KOPT-K1 (cell line): Measurements from ENCODE around the gene KRT15.

ENCODE experiments used
- H3K27ac ChIP-seq: fragments of 200-600 bp; sonication (generic); 2 replicates; pipeline ENCODE4 v1.5.1; 2016; ENCODE audit warnings: antibody characterized with exemption, mild to moderate bottlenecking, low read depth, low read length; ENCODE audit not compliant: poor library complexity, severe bottlenecking
- H3K36me3 ChIP-seq: fragments of 200-600 bp; sonication (generic); 2 replicates; pipeline ENCODE4 v1.5.1; 2017; ENCODE audit warnings: antibody characterized with exemption, mild to moderate bottlenecking, low read length, moderate library complexity; ENCODE audit not compliant: insufficient read depth
- H3K9me3 ChIP-seq: fragments of 200-600 bp; sonication (generic); 2 replicates; pipeline ENCODE4 v1.5.1; 2017; ENCODE audit warnings: antibody characterized with exemption, low read length, mild to moderate bottlenecking; ENCODE audit not compliant: insufficient read depth, poor library complexity, severe bottlenecking

Gene KRT15

DNA sequence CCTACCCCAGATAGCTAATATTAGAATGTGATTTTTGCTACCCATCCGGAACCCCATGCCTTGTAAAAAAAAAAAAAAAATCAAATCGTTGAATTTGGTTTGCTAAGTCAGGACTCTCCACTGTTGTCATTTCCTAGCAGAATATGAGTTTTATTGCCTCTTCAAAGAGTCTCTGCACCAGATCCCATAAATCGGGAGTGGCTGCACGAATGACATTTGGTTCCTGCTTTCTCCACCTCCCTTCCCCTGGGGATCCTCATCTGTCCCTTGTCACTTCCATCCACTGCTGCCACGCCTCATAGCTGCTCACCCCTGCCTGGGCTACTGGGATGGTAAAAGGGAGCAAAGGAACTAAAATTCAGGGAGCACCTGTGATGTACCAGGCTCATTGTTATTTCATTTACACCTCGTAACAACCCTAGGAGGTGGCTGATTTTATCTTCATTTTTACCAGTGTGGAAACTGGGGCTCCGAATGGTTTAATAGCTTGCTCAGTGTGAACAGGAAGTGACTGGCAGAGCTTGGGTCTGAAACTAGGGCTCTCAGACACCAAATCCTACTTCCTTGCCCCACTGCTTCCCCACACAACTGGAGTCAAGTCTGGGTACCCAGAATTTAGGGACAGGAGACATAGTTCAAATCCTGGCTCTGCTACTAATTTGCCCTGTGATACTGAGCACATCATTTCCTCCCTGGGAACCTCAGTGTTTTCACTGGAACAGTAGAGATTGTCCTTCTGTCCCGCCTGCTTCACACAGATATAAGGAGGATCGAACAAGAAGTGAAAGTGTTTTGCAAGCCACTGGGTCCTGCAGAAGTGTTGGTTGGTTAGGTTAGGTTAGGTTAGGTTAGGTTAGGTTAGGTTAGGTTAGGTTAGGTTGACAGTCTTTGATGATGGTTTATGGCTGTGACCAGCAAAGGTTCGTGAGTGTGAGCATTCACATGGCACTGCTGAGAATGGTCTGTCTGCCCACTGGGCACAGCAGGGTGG is 28.4 kb downstream of the KRT15 start:
- H3K36me3 ChIP-seq: no peaks in the 10 kb centered on the region
- no peak overlapping the region for H3K27ac ChIP-seq
- H3K9me3 ChIP-seq: no peaks in the 10 kb centered on the region

DNA sequence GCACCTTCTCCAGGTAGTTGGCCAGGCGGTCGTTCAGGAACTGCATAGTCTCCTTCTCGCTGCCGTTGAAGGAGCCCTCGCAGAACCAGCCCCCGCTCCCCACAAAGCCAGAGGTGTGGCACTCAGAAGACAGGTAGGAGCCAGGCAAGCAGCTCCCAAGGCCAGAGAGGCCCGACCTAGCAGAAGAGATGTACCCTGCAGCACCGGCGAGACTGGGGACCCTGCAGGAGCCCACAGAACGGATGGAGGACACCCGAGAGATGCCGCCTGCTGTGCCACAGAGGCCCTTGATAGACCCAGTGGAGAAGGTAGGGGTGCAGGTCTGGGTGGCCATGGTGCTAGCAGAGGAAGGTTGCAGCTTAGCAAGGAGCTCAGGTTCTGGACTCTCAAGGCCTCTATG is 29.2 kb downstream of the KRT15 start, which contains the start of gene KRT36:
Gene KRT36, minus strand, starts transcription at position 380 of the 400 bp plus-strand sequence. Its CDS starts 46 bp downstream, at position 334.
- Histone ChIP-seq H3K9me3 (no peaks in the 10 kb centered on the region), H3K27ac (no peak within 1 kb of the TSS), H3K36me3 (no peaks in the 10 kb centered on the region)

- Histone ChIP-seq H3K27ac (no peak overlapping the region), H3K36me3 (no peaks in the 10 kb centered on the region), H3K9me3 (no peaks in the 10 kb centered on the region)
Observed at GRCh38 chr17:41486809-41487530, 31.7 kb downstream of the KRT15 start.

GRCh38 chr17:41486316-41486715 is 32.4 kb downstream of the KRT15 start:
- H3K27ac ChIP-seq: no peak overlapping the region
- no peaks in the 10 kb centered on the region for H3K36me3 ChIP-seq
- H3K9me3 ChIP-seq: no peaks in the 10 kb centered on the region

DNA sequence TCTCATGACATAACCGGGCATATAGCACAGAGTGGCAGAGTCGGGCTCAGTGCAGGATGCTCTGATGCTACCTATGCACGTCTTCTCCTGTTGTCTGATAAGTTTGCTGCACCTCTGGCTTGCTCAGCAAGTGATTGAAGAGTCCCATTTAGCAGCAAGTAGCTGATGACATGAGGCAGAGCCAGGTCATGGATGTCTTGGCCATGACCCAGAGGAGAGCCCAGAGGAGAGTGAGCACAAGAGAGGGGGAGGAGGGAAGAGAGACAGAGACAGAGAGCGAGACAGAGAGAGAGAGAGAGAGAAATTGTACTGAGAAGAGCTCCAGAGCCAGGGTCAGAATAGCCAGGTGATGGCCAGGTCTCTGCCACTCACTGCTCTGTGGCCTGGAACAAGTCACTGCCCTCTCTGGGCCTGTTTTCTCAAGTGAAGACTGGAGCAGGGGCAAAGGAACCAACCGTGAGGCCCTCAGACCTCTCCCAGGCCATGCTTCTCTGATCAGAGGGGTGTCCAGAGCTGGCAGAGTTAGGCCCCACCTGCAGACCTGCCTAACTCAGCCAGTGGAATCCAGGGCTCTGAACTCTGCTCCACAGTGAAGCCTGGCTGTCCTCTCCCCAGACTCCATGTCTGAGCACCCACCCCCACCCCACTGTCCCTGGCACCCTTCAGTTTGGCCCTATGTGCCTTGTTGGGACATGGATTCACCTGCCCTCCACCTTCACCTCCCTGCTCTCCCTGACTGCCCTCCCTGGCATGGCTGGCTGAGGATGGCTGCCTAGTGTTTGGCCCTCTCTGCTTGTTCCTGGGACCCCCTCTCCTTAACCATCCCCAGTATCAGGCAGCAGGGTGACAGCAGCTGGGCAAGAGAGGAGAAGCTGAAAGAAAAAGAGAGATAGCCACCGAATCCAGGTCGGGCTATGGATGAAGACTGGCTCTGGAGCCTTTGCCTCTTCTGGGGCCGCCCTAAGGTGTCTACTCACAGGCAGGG is 33.5 kb downstream of the KRT15 start:
- H3K27ac ChIP-seq: no peak overlapping the region
- H3K36me3 ChIP-seq: no peaks in the 10 kb centered on the region
- no peaks in the 10 kb centered on the region for H3K9me3 ChIP-seq

DNA sequence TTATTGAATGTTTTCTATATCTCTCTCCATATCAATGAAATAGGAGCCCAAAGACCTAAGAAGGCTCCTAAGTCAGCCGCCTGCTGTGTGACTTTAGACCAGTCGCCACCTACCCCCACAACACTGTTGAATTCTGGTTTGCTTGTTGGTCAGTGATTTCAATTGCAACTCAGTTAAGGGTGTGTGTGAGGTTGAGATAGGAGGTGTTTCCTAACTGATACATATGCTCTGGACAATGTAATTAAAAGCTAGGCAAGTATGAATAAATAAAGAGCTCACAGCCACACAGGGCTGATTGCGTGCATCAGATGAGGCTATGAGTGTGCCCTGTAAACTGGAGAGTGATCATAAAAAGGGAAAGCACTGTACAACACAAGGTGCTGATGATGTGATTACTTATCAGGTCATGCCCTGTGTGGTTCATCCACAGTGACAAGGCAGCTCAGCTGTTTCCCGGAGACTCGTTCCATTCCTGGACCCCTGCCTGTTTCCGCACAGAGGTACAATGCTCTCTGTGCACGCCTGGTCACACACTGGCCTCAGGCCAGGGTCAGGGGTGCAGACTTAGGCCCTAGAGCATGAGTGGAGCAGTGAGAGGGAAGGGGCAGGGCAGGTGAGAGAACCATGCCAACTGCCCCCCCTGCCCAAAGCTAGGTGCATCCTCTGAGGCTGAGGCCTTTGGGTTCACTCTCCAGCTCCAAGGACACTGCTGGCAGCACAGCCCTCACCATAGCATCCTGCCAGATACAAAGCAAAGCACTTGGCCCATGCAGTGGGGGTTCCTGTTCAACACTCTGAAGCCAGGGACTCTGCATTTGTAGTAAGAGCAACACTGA is 34.5 kb downstream of the KRT15 start:
- Histone ChIP-seq H3K27ac (no peak overlapping the region), H3K9me3 (no peaks in the 10 kb centered on the region), H3K36me3 (no peaks in the 10 kb centered on the region)

DNA sequence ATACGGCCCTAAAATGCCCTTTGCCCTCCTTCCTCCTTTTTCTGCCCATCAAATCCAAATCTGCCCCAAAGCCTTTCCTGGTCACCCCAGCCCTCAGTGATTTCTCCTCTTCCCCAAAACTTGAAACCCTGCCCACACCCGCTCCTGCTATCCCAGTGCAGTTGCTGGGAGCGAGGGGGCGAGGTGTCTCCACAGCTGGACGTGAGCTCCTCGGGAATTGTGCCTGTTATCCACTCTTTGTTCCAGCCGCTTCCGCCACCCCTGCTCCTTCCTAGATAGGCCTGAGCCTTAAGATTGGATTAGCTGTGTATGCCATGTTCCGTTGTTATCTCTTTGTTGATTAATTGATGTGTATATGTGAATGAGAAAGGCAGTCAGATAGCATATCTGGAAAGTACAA is 35.2 kb downstream of the KRT15 start:
- no peak overlapping the region for H3K27ac ChIP-seq
- no peaks in the 10 kb centered on the region for H3K9me3 ChIP-seq
- no peaks in the 10 kb centered on the region for H3K36me3 ChIP-seq

- Histone ChIP-seq H3K9me3 (no peaks in the 10 kb centered on the region), H3K36me3 (no peaks in the 10 kb centered on the region), H3K27ac (no peak within 1 kb of the TSS)
Observed at GRCh38 chr17:41481036-41481435, 37.7 kb downstream of the KRT15 start, which contains the start of gene KRT35. Gene KRT35 (minus strand): TSS chr17:41481151. CDS start chr17:41481097, 54 bp downstream.

DNA sequence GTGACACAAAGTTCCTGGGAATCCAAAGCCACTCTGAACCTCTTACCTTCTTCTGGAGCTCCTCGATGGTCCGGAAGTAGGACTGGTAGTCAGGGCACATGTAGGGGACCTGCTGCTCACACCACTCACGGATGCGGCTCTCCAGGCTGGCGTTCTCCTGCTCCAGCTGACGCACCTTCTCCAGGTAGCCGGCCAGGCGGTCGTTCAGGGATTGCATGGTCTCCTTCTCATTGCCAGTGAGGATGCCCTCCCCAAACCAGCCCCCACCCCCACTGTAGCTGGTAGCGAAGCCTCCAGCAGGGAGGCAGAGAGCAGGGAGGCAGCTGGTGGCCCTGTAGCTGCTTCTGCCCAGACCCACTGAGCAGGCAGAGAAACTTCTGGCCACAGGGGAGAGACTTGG is 38.1 kb downstream of the KRT15 start:
- Histone ChIP-seq H3K36me3 (no peaks in the 10 kb centered on the region), H3K9me3 (no peaks in the 10 kb centered on the region), H3K27ac (no peak overlapping the region)

- Histone ChIP-seq H3K9me3 (no peaks in the 10 kb centered on the region), H3K36me3 (no peaks in the 10 kb centered on the region), H3K27ac (no peak overlapping the region)
Observed at GRCh38 chr17:41480136-41480535, 38.6 kb downstream of the KRT15 start.

DNA sequence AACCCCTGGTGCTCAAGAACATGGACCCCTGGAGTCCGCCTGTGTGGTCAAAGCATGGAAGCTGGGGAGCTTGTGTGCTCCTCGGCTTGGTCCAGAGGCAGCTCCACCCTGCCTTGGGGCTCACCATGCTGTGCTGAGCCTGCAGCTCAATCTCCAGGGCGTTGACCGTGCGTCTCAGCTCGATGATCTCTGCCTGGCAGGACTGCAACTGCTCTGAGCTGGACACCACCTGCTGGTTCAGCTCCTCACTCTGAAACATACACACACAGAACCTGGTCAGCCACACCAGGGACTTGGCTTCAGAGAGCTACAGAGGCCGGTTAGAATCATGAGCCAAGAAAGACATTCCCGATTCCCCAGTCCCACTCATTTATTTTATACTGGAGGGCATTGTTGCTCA is 40.5 kb downstream of the KRT15 start:
- H3K9me3 ChIP-seq: no peaks in the 10 kb centered on the region
- no peak overlapping the region for H3K27ac ChIP-seq
- no peaks in the 10 kb centered on the region for H3K36me3 ChIP-seq

DNA sequence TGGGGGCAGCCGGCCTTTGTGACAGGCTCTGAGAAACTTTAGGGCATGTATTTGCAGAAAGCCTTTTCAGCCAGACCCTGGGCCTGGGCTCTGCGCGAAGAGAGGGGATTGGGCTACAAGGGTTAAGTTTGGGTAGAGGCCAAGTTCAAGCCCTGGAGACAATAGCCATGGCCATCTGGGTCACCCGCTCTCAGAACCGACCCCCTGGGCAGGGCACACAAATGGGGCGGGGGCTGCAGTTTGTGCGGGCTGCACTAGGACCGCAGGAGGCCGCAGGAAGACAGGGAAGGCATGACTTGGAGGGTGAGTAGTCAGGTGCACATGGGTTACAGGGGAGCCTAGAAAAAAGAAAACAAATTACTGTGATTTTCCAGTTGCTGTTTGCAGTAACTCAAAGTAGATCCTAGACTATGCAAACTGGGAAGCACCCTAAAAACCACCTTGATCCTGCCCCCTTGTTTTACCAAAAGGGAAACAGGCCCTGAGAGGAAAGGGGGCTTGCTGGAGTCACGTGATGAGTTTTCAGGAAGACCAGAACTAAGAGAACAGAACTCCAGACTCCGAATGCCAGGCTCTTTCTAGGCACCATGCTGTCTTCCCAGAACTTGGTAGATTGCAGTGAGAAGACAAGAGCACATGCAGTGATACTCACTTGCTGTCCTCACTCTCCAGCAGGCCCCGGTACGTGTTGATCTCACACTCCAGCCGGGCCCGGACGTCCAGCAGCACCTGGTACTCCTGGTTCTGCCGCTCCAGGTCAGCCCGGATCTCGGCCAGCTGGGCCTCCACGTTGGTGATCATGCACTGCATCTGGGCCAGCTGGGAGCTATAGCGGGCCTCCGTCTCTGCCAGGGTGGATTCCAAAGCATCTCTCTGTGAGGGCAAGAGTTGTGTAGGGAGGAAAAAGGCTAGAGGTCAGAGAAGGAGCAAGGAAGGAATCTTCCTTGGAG is 41.5 kb downstream of the KRT15 start:
- H3K27ac ChIP-seq: no peak overlapping the region
- no peaks in the 10 kb centered on the region for H3K36me3 ChIP-seq
- no peaks in the 10 kb centered on the region for H3K9me3 ChIP-seq

DNA sequence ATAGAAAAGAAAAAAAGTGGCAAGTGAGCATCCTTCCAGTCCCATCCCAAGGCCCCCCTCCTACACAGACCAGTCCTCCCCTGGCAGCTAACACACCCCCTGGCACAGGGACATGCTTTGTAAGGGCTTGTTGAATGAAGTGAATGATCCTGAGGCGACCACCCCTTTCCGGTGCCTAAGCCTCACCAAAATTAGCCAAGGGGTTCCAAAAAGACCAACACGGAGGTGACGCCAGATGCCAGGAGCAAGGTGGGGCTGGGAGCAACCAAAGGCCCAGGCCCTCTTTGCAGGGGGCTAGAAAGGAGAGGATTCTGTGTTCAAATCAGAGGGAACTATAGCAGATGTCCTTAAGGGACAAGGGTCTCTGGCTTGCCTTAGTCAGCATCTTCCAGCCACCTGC is 43.3 kb downstream of the KRT15 start:
- H3K36me3 ChIP-seq: no peaks in the 10 kb centered on the region
- H3K27ac ChIP-seq: no peak overlapping the region
- H3K9me3 ChIP-seq: peaks cover 5% of the 10 kb centered on the region
